NAMALWA (cell line): ENCODE data around the gene ZNF581.

Experiments used
- DNase-seq: peaks from one replicate; pipeline ENCODE4 v3.0.0-alpha.2; 2015; ENCODE audit warnings: low spot score

The ZNF581 gene

DNA sequence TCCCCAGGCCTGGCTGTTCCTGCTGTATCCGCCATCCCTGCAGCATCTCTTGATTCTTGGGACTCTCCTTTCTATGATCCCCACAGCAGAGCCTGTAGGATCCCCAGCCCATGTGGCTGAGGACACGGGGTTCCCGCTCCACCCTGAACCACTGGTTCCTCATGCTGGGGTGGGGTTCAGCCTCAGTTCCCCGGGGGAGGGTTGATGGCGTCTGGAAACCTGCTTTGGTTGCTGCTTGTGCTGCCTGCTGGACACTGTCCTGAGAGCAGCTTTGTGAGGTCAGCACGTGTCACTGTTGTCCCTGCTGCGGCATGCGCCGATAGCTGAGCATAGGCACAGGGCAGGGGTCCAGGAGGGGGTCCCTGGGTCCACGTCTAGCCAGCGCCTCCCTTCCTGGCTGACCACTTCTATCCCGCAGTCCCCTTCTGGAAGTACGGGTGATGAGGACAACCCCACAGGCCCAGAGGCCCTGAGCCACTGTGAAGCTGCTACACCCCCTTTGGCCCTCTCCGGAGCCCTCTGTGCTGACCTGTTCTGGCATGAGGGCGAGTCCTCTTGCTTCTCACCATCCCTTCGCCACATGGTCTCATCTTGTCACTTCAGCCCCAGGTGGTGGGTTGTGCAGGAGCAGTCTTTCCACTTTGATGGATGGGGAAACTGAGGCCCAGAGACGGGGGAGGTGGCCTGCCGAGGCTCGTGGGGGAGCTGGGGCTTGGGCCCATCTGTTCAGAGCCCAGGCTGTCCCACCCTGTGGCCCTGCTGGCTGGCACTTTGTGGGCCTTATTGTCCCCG, 37.1 kb downstream of the ZNF581 start:
- DNase-seq: no peak

DNA sequence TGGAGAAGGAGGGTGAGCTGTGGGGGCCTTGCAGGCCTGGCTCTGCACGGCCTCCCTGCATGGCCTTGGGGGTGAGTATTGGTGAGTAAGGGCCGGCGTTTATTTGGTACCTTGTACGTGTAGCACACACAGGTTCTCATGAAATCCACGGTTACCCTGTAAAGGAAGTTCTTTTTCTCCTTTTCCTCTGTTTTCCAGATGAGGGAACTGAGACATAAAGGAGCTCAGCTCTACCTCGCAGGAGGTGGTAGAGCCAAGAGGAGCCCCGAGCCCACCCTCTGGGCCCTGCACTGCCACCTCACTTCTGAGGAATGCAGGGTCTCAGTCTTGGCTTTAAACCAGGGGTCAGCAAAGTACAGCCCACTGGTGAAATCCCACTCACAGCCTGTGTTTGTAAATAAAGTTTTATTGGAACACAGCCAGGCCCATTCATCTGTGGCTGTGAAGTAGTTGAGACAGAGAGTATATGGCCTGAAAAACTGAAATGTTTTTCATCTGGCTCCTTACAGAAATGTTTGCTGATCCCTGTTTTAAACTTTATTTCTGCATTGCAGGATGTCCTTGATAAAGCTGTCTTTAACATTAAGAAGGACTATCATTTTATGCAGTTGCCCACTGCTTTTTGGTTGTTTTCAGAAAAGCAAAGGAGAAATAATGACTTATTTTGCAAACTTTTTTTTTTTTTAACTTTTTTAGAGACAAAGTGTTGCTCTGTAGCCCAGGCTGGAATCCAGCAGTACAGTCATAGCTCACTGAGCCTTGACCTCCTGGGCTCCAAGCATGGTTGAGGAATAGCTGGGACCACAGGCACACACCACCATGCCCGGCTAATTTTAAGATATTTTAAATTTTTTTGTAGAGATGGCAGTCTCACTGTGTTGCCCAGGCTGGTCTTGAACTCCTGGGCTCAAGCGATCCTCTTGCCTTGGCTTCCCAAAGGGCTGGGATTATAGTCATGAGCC, 38.0 kb downstream of the ZNF581 start:
- DNase-seq: no peak

DNA sequence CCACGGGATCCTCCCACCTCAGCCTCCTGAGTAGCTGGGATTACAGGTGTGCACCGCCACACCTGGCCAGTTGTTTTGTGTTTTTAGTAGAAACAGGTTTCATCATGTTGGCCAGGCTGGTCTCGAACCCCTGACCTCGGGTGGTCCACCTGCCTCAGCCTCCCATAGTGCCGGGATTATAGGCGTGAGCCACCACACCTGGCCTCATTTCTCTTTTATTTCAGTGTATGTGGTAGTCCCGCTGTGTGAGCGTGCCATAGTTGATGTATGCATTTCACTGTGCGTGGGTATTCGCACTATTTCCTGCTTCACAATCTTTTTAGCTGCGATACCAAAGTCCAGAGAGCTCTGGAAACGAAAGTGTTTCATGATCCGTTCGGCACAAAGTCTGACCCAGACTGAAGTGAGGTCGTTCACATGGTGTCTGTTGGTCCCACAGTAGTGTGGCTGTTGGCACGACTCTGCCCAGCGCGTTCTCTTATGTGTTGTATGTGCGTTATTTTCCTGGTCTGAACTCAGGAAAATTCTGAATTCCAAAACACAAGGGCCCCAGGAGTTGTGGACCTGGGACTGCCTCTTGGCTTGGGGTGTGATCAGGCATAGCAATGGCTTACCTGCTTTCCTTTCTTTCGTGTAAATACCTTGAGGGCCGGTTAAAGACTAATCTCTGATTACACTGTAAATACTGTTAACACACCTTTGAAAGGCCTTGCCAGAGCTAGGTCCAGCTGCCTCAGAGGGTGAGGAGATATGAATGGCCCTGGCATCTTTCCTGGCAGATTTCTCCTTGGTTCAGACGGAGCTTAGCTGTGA, 40.2 kb downstream of the ZNF581 start:
- no peak for DNase-seq

DNA sequence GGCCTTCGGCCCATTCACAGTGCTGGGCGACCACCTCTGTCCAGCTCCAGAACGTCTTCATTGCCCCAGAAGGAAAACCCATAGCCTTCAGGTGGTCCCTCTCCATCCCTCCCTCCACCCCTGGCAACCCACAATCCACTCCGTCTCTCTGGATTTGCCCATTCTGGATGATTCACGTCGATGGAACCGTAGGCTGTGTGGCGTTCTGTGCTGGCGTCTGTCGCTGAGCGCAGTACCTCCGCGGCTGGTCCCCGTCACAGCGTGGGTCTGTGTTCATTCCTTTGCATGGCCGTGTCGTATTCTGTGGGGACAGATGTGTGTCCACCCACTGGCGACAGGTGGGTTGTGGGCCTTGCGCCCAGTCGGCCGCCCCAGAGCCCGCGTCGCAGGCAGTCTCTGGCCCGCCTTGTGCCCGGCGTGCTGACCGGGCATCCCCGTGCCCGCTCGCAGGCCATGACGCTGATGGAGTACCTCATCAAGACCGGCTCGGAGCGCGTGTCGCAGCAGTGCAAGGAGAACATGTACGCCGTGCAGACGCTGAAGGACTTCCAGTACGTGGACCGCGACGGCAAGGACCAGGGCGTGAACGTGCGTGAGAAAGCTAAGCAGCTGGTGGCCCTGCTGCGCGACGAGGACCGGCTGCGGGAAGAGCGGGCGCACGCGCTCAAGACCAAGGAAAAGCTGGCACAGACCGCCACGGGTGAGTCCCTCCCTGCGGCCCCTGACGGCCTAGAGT, 41.7 kb downstream of the ZNF581 start:
- DNase-seq: no peak

DNA sequence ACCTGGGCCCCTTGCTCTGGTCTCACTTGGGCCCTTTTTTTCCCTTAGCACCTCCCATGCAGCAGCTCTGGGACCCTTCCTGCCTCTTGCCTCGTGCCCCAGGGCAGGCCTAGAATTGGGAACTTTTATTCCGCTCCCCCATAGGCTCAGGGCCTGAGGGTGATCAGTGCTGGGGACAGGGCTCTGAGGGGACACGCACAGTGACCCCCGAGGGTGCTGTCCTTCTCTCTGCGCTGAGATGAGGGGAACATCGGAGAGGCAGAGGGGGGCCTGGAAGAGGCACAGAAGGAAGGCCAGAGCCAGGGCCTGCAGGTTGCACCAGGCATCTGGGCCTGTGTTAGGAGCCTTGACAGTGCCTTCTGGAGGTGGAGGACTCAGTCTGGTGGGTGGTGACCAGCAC, 42.3 kb downstream of the ZNF581 start:
- DNase-seq: no peak

DNA sequence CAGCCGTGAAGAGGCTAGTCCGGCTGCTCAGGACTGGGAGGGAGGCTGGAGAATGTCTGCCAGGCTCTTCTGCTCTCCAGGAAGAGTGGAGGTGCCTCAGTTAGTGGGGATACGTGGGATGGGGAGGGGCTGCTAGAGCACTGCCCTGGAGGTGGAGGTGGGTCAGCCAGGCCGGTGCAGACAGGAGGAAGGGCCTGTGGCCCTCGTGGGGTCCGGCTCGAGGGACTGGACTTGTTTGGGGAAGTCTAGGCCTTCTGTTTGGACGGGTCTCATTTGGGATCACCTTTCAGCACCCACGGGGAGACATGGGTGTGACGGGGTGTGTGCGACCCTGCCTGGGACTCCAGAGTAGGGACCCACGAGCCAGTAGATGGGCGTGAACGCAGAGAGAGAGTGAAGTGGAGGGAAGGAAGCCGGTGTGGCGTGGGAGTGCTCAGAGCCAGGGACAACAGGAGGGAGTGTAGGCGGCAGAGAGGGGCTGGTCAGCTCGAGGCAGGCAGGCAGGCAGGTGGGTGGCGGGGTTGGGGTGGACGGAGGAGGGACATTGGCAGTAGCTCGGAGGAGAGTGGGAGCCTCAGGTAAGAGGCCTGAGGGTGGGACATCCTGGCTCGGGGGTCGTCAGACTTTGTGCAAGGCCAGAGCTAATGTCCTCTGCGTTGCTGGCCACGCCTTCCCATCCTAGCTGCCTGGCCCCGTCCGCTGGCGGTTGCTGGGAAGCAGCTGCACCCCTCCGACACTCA, 43.0 kb downstream of the ZNF581 start:
- DNase-seq: no peak

DNA sequence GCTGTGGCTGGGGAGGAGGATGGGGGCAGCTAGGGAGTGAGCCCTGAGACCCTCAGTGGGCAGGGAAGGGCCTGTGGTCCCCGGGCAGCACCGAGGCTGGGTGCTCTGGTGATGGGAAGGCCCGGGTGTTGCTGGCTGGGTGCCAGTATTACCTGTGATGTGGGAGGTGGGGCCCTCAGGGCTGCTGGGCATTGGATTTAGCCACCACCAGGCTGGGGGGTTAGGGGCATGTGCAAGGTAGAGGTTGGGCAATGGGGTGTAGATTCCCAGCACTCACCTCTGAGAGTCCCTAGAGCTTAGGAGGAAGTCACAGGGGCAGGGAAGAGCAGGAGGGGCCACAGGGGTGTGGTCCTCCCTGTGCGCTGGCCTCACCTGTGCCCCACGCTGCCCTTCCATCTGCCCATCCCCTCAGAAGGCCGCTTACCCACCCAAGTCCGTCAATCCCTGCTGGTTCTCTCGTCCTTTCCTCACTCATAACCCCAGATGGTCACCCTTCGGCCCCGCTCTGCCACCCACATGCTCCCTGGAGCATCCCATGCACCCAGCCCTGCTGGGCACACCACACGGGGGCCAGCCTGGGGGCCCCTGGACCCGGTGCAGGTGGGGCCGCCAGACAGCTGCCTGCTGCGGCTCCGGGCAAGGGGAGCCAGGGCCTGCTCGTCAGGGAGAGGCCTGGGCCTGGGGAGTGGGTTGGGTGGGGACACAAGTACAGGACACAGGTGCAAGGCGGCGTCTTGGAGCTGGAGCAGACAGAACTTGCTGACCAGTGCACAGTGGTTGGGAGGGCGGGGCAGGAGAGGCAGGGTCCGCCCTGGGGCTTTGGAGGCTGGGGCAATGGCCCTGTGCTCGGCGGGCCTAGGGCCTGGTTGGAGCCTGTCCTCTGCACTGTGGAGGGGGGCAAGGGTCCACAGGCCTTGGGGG, 44.1 kb downstream of the ZNF581 start:
- DNase-seq: no peak

DNA sequence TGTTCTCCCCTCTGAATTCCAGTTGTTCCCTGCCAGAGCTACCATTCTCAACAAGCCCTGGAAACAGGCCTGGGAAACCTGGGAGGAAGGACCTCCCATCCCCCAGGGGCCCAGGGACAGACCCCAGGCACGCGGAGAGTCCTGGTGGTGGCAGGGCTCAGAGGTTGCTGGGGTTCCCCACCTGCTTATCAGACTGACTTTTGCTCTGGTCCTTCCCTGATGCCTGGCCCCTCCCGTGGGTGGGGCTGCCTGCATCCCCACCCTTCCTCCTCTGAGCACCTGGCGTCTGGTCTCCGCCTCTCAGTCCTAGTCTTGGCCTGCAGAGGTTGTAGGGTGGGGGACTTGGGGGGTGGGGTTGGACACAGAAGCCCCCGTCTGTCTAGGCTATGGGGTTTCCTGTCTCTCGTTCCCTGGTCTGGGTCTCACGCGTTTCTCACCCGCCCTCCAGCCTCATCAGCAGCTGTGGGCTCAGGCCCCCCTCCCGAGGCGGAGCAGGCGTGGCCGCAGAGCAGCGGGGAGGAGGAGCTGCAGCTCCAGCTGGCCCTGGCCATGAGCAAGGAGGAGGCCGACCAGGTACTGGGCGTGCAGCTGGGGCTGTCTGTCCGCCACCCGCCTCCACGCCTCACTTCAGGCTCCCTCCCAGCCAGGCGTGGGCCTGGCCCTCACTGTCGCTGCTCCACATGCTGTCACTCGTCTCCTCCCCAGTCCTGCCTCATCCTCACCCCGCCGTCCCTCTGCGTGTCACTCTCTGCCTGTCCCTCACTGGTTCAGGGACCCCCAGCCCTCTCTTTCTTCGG, 45.2 kb downstream of the ZNF581 start:
- peak; percentile 32 for DNase-seq

DNA sequence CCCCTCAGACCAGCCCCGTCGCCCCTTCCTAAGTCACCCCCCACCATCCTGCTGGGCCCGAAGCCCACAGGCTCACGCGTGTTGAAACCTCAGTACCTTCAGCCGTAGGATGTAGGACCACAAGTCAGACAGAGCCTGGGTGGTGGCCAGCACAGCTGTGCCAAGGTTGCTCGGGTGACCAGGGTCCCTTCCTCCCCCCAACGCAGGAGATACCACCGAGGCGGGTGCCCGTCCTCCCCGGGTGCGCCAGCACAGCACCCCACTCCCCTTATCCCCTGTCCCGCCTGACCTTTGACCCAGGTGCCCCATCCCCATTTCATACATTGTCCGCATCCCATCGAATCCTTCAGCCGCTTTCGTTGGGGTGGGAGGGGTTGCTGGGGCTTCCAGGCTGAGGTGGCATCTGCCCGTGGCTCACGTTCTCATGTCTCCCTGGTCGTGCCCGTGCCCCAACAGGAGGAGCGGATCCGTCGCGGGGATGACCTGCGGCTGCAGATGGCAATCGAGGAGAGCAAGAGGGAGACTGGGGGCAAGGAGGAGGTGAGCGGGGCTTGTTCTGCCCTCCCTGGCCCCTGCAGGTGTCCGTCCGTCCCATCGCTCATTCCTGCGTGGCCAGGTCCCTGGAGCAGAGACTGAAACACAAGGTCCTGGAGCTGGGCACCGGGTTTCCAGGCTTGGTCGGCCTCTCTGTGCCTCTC, 46.1 kb downstream of the ZNF581 start:
- no peak for DNase-seq

DNA sequence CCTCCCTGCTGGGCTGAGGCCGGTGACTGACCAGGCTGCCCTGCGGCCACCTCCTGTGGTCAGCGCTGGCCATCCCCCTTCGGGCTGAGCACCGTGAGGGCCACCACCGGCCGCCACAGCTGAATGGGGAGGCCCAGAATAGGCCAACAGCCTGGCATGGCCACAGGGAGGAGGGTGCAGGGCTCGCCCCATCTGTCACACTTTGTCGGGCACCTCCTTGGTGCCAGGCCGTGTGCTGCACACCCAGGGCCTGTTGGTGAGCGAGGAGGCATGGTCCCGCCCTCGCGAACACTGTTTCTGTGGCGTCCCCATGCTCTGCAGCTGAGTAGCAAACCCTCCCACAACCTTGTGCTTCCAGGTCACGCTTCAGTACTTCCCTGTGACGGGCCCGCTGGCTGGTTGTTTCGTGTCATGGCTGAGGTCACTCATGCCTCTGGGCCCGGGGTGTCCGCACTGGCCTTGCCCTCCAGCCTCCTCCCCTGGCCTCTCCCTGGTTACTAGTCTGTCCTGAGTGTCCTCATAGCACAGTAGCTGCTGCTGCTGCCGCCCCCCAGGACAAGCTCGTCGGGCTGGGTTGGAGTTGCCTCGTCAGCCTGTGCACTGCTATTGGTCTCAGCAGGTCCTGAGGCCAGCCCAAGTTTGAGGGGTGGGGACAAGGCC, 46.8 kb downstream of the ZNF581 start:
- no peak for DNase-seq

DNA sequence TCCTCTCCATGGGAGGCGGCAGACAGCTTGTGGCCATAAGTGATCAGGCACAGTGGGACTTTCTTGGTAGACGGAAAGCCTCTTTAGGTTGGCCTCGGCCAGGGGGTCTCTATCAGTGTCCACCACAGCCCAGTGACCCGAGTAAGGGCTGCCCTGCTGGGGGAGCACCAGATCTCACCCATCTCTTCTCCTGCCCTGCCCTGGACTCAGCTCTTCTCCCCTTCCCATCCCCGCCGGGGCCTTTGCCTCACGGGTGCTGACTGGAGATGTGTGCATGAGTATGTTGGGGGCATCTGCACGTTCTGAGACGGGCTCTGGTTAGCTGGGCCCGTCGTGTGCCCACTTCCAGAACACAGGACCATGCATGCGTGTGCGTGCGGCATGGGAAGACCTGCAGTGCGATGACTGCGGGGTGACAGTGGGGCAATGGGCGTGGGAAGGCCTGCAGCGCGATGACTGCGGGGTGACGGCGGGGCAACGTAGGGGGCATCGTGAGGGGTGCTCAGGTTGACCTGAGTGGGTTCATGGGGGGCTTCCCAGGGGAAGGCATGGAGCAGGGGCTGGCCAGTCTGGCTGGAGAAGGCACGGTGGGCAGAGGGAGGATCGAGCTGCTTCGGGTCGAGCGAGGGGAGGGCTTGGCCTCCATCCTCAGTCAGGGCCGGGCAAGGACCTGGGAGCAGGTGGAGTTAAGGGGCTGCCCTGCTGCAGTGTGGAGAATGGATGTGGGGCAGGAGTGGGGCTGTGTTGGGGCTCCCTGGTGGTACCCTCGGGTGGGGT, 47.5 kb downstream of the ZNF581 start:
- DNase-seq: no peak

DNA sequence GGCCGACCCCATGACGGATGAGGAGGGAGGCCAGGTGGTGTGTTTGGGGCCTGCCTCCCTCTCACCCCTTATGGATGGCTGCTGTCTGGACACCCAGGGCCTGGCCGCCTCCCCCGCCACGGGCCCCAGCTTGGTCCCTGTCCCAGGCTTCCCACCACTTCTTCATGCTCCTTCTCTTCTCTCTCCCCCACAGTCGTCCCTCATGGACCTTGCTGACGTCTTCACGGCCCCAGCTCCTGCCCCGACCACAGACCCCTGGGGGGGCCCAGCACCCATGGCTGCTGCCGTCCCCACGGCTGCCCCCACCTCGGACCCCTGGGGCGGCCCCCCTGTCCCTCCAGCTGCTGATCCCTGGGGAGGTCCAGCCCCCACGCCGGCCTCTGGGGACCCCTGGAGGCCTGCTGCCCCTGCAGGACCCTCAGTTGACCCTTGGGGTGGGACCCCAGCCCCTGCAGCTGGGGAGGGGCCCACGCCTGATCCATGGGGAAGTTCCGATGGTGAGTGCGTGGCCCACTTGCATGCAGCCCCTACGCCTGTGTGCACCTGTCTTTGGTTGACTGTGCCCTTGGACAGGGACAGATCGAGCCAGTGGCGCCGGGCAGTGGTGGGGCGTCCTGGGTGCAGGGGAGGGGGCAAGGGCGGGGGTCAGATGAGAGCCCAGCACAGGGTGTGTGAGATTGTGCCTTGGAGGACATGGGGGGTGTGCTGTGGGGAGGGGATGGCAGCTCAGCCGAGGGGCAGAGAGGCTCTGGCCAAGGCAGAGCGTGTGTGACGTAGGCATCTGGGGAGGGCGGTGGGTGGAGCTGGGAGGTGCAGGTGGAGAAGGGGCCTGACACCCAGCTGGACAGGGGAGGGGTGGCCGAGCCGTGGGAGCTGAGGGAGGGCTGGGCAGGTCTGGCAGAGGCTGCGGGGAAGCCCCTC, 48.4 kb downstream of the ZNF581 start:
- DNase-seq: no peak

DNA sequence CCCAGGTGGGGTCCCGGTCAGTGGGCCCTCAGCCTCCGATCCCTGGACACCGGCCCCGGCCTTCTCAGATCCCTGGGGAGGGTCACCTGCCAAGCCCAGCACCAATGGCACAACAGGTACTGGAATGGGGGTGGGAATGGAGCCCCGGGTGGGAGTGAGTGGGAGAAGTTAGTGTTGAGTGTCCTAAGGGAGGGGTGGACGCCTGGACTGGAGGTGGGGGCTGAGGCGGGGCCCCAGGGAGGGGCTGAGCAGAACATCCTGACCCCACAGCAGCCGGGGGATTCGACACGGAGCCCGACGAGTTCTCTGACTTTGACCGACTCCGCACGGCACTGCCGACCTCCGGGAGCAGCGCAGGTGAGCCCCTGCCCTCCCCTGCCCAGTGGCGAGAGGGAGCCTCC, 49.2 kb downstream of the ZNF581 start:
- no peak for DNase-seq

DNA sequence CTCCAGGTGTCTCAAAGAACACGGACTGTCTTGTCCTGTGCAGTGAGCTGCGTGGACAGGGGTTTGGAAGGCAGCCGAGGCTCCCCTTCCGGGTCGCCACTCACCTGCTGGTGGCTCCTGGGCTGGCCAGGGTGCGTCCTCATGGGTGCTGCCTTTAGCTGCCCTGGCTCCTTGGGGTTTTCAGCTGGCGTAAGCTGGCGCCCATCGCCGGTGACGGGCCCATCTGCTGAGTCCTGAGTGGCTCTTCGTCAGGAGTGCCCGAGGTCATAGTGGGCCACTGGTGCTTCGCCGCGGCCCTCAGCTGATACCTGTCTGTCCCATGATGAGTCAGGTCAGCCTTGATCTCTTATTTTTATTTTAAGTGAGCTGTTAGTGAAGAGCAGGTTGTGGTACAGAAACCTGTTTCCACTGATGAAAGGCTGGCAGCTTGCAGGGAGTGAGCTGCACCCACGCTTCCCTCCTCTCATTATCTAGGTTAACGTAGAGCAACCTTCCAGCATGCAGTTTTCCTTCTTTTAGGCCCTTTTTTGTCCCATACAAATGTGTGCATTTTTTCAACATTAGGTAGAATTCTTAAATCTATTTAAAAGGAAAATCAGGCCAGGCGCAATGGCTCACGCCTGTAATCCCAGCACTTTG, 50.0 kb downstream of the ZNF581 start:
- DNase-seq: no peak

DNA sequence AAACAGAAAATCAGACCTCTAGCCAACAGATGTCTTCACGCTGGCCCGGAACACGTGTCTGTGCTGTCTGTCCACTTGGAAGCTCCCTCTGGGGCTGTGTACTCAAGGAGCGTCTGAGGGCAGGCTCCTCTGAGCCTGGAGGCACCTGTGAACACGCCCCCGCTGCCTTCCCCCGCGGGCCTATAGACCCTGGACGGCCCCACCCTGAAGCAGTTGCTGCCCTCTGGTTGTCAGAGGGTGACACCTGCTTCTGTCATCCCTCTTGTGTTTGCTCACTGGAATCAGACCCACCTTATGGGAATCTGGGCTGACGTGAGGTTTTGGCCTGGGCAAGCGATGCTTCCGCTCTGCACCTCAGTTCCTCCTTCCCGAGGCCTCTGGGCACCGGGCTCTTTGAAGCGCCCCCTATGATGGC, 50.8 kb downstream of the ZNF581 start:
- no peak for DNase-seq
